A673 (cell line): ENCODE results near the gene CKM.

Experiments
- EZH2 ChIP-seq: fragments of 200-600 bp; sonication (generic); IDR thresholded peaks from 2 replicates; pipeline ENCODE4 v1.6.1; 2017; ENCODE audit warnings: borderline replicate concordance, low read depth, mild to moderate bottlenecking, mixed read lengths, antibody characterized with exemption, low read length; ENCODE audit not compliant: poor library complexity, severe bottlenecking
- TF ChIP-seq, protein P1 (sequence below): fragments of 300-800, 200-600 bp; sonication (generic); conservative IDR thresholded peaks from 2 replicates; pipeline ENCODE4 v1.5.1; 2017; ENCODE audit warnings: low read depth, mild to moderate bottlenecking, antibody characterized with exemption, low read length, moderate library complexity, mixed read lengths

DNA sequence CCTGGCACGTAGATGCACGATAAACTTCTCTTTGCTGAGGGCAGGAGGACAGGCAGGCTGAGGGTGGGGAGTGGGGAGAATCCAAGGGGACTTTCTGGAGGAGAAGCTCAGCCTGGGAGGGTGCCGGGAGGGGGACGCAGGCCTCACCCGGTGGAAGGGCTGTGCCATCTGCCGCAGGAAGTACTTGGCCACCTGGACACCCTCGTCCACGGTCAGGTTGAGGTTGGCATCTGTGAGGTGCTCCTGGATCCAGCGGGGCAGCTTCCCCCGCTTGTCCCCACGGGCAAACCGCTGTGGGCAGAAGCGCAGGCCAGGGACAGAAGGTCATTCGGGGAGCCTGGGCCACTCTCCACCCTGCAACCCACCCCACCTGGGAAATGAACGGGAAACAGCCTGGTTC lies 29.4 kb upstream of the CKM start:
- TF ChIP-seq, protein P1, sequence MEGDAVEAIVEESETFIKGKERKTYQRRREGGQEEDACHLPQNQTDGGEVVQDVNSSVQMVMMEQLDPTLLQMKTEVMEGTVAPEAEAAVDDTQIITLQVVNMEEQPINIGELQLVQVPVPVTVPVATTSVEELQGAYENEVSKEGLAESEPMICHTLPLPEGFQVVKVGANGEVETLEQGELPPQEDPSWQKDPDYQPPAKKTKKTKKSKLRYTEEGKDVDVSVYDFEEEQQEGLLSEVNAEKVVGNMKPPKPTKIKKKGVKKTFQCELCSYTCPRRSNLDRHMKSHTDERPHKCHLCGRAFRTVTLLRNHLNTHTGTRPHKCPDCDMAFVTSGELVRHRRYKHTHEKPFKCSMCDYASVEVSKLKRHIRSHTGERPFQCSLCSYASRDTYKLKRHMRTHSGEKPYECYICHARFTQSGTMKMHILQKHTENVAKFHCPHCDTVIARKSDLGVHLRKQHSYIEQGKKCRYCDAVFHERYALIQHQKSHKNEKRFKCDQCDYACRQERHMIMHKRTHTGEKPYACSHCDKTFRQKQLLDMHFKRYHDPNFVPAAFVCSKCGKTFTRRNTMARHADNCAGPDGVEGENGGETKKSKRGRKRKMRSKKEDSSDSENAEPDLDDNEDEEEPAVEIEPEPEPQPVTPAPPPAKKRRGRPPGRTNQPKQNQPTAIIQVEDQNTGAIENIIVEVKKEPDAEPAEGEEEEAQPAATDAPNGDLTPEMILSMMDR = no peak
- TF ChIP-seq EZH2 = no peak
